Uterus (tissue), 4 donors: ENCODE measurements around the gene TADA1. TPM values are rescaled to one million over a fixed set of nuclear protein-coding genes. Genes with fewer than 3 reads are reported as not detected.
"Not testable (repeated sequence)": the region's sequence is repeated elsewhere in the genome, so short reads cannot be mapped to it uniquely, and the experiment has no call there.

Source experiments
- DNase-seq, 2 donors: peaks; one replicate each; pipeline ENCODE4 v3.0.0-alpha.2; 2019 to 2020
- H3K27ac ChIP-seq, 2 donors: fragments of 200-600 bp; sonication (generic); 1 replicate in 1 of 2; 2 replicates in 1 of 2; pipeline ENCODE4 v1.5.1; 2016 to 2018
- H3K27me3 ChIP-seq, 2 donors: fragments of 200-600 bp; sonication (generic); one replicate each; pipeline ENCODE4 v1.5.1; 2018 to 2019; ENCODE audit warnings: control low read depth in 1 of 2
- H3K36me3 ChIP-seq, 2 donors: fragments of 200-600 bp; sonication (generic); one replicate each; pipeline ENCODE4 v1.5.1; 2019; ENCODE audit warnings: control low read depth in 1 of 2
- H3K4me1 ChIP-seq, 2 donors: fragments of 200-600 bp; sonication (generic); one replicate each; pipeline ENCODE4 v1.5.1; 2018 to 2019; ENCODE audit warnings: control low read depth in 1 of 2
- H3K4me3 ChIP-seq, 2 donors: fragments of 200-600 bp; sonication (generic); 1 replicate in 1 of 2; 2 replicates in 1 of 2; pipeline ENCODE4 v1.5.1; 2018 to 2019; ENCODE audit warnings: mild to moderate bottlenecking in 1 of 2
- H3K9me3 ChIP-seq, 2 donors: fragments of 200-600 bp; sonication (generic); one replicate each; pipeline ENCODE4 v1.5.1; 2019; ENCODE audit warnings: control low read depth in 1 of 2
- POLR2A ChIP-seq, 2 donors: fragments of 450-650 bp; IDR thresholded peaks; one replicate each; pipeline ENCODE4 v1.6.1; 2016; ENCODE audit warnings: antibody characterized with exemption in 2 of 2, mild to moderate bottlenecking in 1 of 2, moderate library complexity in 1 of 2
- intact Hi-C: fragments of 100-400 bp; cut with DNase I; formaldehyde crosslinking; loops from one replicate; pipeline ENCODE4 v1.15.1; 2023; ENCODE audit warnings: low total_unique reads
- total RNA-seq, 4 donors: library from RNA; depleted of rRNA in 3 of 4; stranded (reverse); fragments of >200 nt in 3 of 4; gene quantifications; one replicate each; pipeline versions ENCODE4 v1.1.0 to v1.2.4, GENCODE V29; 2014 to 2023
- TF ChIP-seq, protein P1 (sequence below), 4 experiments: fragments of 200-600 bp in 2 of 4; fragments of 450-650 bp in 2 of 4; sonication (generic) in 2 of 4; IDR thresholded peaks; one replicate each; pipeline ENCODE4 v1.5.1; 2016 to 2019; ENCODE audit warnings: antibody characterized with exemption in 4 of 4, mild to moderate bottlenecking in 2 of 4, moderate library complexity in 1 of 4
- donor health status: DM: yes; HTN: yes; CAD: no.

The TADA1 gene
- total RNA-seq, 4 donors from 2014 or later = 6.8 to 32.0 (median 18.8) TPM

- TF ChIP-seq, protein P1, sequence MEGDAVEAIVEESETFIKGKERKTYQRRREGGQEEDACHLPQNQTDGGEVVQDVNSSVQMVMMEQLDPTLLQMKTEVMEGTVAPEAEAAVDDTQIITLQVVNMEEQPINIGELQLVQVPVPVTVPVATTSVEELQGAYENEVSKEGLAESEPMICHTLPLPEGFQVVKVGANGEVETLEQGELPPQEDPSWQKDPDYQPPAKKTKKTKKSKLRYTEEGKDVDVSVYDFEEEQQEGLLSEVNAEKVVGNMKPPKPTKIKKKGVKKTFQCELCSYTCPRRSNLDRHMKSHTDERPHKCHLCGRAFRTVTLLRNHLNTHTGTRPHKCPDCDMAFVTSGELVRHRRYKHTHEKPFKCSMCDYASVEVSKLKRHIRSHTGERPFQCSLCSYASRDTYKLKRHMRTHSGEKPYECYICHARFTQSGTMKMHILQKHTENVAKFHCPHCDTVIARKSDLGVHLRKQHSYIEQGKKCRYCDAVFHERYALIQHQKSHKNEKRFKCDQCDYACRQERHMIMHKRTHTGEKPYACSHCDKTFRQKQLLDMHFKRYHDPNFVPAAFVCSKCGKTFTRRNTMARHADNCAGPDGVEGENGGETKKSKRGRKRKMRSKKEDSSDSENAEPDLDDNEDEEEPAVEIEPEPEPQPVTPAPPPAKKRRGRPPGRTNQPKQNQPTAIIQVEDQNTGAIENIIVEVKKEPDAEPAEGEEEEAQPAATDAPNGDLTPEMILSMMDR (IDR thresholded peaks at IDR 0.05) = no peak
- TF ChIP-seq POLR2A (IDR thresholded peaks at IDR 0.05) = no peak
- peak overlapping the region; percentile 83 to 93 for H3K27ac ChIP-seq
- intact Hi-C loops = no loop called here
- peaks cover 0 to 17% of the 10 kb centered on the region in 2 donors for H3K4me1 ChIP-seq
- DNase-seq = no peak
- H3K27me3 ChIP-seq = no peaks in the 10 kb centered on the region
- H3K9me3 ChIP-seq = no peaks in the 10 kb centered on the region
- H3K4me3 ChIP-seq = peak overlapping the region; percentile 51 to 70
- H3K36me3 ChIP-seq = no peaks in the 10 kb centered on the region
These were observed 35.5 kb downstream of the TADA1 start for GRCh38 chr1:166840309-166841274.

DNA sequence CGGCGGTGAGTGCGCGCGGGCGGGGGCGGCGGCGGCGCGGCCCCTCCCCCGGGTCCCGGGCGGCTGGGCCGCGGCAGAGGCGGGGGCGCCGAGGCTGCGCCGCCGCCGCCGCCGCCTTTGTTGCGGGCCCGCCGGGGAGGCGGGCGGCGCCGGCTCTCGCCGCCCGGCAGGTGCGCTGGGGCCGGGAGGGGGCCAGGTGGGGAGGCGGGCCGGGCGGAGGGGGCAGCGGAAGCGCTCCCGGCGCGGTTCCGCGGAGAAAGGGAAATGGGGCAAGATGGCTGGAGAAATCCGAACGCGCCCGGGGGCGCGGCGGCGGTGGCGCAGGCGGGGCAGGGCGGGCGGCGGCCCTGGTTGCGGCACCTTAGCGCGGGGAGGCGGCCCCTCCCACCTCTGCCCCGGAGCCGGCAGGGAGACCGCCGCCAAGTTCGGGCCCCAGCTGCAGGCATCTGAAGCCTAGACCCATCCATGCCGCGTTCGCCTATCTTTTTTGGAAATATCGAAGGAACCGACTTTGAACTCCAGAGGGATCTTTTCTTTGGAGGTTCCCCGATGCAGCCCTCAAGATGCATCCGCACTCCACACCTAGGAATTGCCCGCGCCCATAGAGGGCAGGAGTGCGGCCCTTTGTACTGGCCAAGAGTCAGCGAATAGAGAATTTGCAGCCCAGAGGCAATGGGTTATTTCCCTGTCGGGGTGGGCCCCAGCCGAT, 36.3 kb downstream of the TADA1 start:
- Histone ChIP-seq H3K27ac (peak overlapping the region; percentile 83 to 93), H3K4me3 (peak overlapping the region; percentile 51 to 70), H3K9me3 (no peaks in the 10 kb centered on the region), H3K27me3 (no peaks in the 10 kb centered on the region), H3K36me3 (no peaks in the 10 kb centered on the region), H3K4me1 (peaks cover 0 to 11% of the 10 kb centered on the region in 2 donors)
- peak; percentile 40 to 60 for DNase-seq
- intact Hi-C loops = no loop called here
- TF ChIP-seq, protein P1 (IDR thresholded peaks at IDR 0.05) = no peak
- no peak for TF ChIP-seq POLR2A (IDR thresholded peaks at IDR 0.05)

DNA sequence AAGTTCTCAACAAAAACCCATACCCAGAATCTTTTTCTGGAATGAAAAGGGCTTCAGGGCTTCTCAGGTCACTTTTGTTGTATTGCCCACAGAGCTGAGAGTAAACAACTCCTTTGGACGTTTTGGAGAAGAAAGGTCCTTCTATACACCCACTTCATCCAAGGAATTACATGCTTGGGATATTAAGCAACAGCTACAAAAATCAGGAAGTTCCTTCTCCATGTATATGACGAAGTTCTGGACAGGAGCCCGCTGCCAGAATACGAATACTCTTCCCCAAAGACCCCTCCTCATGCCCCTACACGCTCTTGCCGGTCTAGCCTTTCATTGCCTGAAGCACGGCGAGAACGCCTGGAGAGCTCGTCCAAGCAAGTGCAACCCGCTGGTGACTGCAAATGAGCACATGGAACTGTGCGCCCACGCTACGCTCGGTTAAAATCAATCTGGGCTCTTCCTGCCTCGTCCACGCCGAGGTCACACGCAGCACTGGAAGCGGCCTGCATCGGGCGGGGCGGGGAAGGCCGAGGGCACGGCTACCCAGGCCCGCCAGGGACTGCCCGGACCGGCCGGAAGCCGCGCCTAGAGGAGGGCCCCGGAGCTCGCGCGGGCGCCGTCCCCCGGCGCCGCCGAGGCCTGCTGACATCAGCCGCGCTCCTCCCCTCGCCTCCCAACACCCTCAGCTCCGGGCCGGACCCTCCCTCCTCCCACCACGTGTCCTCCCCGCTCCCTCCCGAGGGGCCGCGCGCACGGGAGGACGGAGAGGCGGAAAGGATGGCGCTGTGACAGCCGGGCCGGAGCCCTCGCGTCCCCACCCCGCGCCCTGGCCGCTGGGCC, 37.1 kb downstream of the TADA1 start, which contains the start of gene POGK:
Gene POGK (plus strand): TSS at position 710 of the 834 bp plus-strand sequence. CDS start 1,482 bp downstream, outside the sequence.
- Histone ChIP-seq H3K4me3 (peak within 1 kb of the TSS; percentile 51 to 70), H3K4me1 (peaks cover 0 to 7% of the 10 kb centered on the region in 2 donors), H3K27ac (peak within 1 kb of the TSS; percentile 83 to 93), H3K27me3 (no peaks in the 10 kb centered on the region), H3K36me3 (no peaks in the 10 kb centered on the region), H3K9me3 (no peaks in the 10 kb centered on the region)
- TF ChIP-seq, protein P1 (IDR thresholded peaks at IDR 0.05) = peak in 2 of 4 experiments; percentile 4 to 8
- TF ChIP-seq POLR2A (IDR thresholded peaks at IDR 0.05) = peak; percentile 51 to 81
- DNase-seq = peak; percentile 88 to 90
- intact Hi-C loops = no loop called here

GRCh38 chr1:166836733-166837132, 39.3 kb downstream of the TADA1 start:
- TF ChIP-seq, protein P1 (IDR thresholded peaks at IDR 0.05) = no peak
- TF ChIP-seq POLR2A (IDR thresholded peaks at IDR 0.05) = no peak

GRCh38 chr1:166829762-166830161, 46.3 kb downstream of the TADA1 start:
- H3K27ac ChIP-seq, H3K9me3 ChIP-seq, H3K36me3 ChIP-seq, H3K4me3 ChIP-seq, DNase-seq, H3K27me3 ChIP-seq, H3K4me1 ChIP-seq, intact Hi-C loops: not testable (repeated sequence)

More at GRCh38 chr1:166836733-166837132, 39.3 kb downstream of the TADA1 start:
- no peaks in the 10 kb centered on the region for H3K27me3 ChIP-seq
- no peak overlapping the region for H3K27ac ChIP-seq
- intact Hi-C loops = no loop called here
- H3K4me3 ChIP-seq = no peak overlapping the region
- no peaks in the 10 kb centered on the region for H3K9me3 ChIP-seq
- H3K36me3 ChIP-seq = no peaks in the 10 kb centered on the region
- no peaks in the 10 kb centered on the region for H3K4me1 ChIP-seq
- no peak for DNase-seq
